Measurements from ENCODE around the gene HYLS1. TPM values are rescaled to one million over a fixed set of nuclear protein-coding genes. Genes with fewer than 3 reads are reported as not detected.
A peak's percentile ranks its signal among the peaks of the same experiment; 100 is the strongest.
"Not testable (repeated sequence)": the region's sequence is repeated elsewhere in the genome, so short reads cannot be mapped to it uniquely, and the experiment has no call there.

HYLS1 gene, protein sequence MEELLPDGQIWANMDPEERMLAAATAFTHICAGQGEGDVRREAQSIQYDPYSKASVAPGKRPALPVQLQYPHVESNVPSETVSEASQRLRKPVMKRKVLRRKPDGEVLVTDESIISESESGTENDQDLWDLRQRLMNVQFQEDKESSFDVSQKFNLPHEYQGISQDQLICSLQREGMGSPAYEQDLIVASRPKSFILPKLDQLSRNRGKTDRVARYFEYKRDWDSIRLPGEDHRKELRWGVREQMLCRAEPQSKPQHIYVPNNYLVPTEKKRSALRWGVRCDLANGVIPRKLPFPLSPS
- total RNA-seq (2021; fragmentation: NEBNext Ultra II Directional; extraction: Animal tissue kit (Norgen Biotek cat#: 25700)) = 10 to 100 TPM in 4 of 6 experiments, 1 to 10 TPM in 2; 5.7 to 13.5 (median 12.7) TPM
- long read RNA-seq, transcript HYLS1-202 (3 exons, 2,061 nt) = major isoform, 9 of 14 reads
- long read RNA-seq, partial matches to known transcripts = 0 of 14 reads
- long read RNA-seq, other reads (novel, unspliced or antisense) = 5 of 14 reads

DNA sequence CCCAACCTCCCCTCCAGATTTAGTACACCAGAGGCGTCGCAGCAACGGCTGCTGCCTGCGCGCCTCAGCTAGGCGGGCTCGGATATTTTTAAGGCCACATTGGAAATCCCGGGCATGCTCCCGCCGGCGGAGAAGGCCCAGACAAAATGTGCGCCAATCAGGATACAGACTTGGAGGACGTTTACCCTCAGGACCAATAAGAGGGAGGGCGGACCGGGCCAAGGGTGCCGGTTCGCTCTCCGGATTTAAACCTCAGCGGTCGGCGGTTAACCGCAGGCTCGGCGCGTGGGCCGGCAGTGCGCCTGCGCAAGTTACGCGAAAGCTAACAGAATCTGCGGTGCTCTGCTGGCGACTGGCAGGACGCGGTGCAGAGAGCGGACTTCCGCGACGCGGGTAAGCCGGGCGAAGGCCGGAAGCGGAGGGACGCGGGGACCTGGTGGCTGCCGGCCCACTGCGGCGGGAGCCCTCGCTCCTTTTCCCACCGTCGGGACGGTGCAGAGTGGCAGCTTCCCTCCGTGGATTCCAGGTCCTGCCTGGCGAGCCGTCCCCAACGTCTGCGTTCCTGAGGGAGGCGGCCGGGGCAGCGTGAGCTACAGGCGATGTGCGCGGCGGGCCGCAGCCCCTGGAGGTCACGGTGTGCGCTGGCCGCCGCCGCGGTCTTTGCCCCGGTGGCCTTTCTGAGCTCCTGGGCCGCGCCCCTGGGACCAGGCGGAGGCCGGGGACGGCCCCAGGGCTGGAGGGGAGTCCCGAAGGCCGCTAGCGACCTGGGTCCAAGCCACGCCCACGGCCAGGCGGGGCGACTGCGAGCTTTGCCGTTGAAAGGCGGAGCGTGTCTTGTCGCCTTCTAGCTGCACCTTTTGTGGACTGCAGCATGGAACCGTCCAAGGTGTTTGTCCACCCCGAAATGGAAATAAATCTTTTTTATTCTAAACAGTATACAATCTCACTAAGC is at the start of gene HYLS1:
TSS of gene HYLS1 (plus strand) at position 296 of the 952 bp plus-strand sequence. CDS start 11,701 bp downstream, outside the sequence.
- Mint-ChIP-seq H3K27me3 (ENCODE audit: insufficient read depth) (no peaks in the 10 kb centered on the region), H3K27ac (peak within 1 kb of the TSS; percentile 95), H3K4me1 (ENCODE audit: low read depth) (peaks cover 41% of the 10 kb centered on the region), H3K9me3 (no peaks in the 10 kb centered on the region), H3K4me3 (peak within 1 kb of the TSS; percentile 89), H3K36me3 (ENCODE audit: low read depth) (peaks cover 13% of the 10 kb centered on the region; the same call in 1 of the 2 replicates)
- peak; percentile 96 for DNase-seq
- TF ChIP-seq, protein P1, sequence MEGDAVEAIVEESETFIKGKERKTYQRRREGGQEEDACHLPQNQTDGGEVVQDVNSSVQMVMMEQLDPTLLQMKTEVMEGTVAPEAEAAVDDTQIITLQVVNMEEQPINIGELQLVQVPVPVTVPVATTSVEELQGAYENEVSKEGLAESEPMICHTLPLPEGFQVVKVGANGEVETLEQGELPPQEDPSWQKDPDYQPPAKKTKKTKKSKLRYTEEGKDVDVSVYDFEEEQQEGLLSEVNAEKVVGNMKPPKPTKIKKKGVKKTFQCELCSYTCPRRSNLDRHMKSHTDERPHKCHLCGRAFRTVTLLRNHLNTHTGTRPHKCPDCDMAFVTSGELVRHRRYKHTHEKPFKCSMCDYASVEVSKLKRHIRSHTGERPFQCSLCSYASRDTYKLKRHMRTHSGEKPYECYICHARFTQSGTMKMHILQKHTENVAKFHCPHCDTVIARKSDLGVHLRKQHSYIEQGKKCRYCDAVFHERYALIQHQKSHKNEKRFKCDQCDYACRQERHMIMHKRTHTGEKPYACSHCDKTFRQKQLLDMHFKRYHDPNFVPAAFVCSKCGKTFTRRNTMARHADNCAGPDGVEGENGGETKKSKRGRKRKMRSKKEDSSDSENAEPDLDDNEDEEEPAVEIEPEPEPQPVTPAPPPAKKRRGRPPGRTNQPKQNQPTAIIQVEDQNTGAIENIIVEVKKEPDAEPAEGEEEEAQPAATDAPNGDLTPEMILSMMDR (IDR thresholded peaks at IDR 0.05) = peak; percentile 51

DNA sequence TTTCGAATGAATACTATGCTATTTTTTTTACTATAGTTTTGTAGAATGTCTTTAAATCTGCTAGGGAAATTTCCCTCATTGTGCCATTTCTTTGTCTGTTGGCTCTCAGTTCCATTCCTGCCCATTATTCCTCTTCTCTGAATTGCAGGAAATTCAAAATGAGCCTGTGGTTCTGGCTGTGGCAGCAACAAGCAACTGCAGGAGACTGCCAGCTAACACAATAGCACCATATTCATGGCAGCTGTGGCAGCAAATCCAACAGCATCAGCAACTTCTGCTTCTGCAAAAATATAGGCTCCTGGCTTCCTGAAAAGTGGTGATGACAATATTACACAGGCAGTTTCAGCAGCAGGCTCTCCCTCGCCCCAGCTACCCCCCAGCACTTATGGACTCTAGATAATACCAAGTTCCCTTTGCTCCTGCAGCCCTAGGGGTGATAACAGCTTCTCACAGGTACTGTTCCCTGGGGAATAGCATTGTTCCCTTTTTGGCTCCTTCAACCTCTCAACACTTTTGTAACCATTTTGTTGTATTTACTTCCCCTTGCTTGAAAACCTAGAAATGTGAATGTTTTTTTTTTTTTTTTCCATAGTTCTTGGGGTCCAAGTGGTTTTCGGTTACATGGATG is 45.0 kb upstream of the HYLS1 start:
- no peak overlapping the region for H3K27ac Mint-ChIP-seq
- H3K9me3 Mint-ChIP-seq = peaks cover 25% of the 10 kb centered on the region
- H3K27me3 Mint-ChIP-seq (ENCODE audit: insufficient read depth) = no peaks in the 10 kb centered on the region
- no peak overlapping the region for H3K4me3 Mint-ChIP-seq
- H3K4me1 Mint-ChIP-seq (ENCODE audit: low read depth) = no peaks in the 10 kb centered on the region
- TF ChIP-seq, protein P1 (IDR thresholded peaks at IDR 0.05) = no peak
- peaks cover 16% of the 10 kb centered on the region for H3K36me3 Mint-ChIP-seq (ENCODE audit: low read depth)
- DNase-seq = no peak

DNA sequence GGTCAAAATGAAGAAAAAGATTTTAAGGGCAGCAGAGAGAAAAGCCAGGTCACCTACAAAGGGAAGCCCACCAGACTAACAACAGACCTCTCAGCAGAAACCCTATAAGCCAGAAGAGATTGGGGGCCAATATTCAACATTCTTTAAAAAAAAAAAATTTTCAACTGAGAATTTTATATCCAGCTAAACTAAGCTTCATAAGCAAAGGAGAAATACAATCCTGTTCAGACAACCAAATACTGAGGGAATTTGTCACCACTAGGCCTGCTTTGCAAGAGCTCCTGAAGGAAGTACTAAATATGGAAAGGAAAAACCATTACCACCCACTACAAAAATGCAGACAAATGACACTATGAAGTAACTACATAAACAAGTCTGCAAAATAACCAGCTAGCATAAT is 41.3 kb upstream of the HYLS1 start:
- Mint-ChIP-seq H3K27ac (no peak overlapping the region), H3K9me3 (peaks cover 28% of the 10 kb centered on the region), H3K4me3 (no peak overlapping the region), H3K36me3 (ENCODE audit: low read depth) (peaks cover 16% of the 10 kb centered on the region), H3K27me3 (ENCODE audit: insufficient read depth) (no peaks in the 10 kb centered on the region), H3K4me1 (ENCODE audit: low read depth) (no peaks in the 10 kb centered on the region)
- DNase-seq = no peak
- TF ChIP-seq, protein P1 (IDR thresholded peaks at IDR 0.05) = no peak

DNA sequence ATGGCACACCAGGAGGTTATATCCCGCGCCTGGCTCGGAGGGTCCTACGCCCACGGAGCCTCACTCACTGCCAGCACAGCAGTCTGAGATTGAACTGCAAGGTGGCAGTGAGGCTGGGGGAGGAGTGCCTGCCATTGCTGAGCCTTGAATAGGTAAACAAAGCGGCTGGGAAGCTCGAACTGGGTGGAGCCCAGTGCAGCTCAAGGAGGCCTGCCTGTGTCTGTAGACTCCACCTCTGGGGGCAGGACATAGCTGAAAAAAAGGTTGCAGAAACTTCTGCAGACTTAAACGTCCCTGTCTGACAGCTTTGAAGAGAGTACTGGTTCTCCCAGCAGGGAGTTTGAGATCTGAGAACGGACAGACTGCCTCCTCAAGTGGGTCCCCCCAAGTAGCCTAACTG is 29.8 kb upstream of the HYLS1 start:
- not testable (repeated sequence) for H3K4me3 Mint-ChIP-seq; H3K27me3 Mint-ChIP-seq (ENCODE audit: insufficient read depth); H3K4me1 Mint-ChIP-seq (ENCODE audit: low read depth); H3K27ac Mint-ChIP-seq; H3K36me3 Mint-ChIP-seq (ENCODE audit: low read depth); DNase-seq
- H3K9me3 Mint-ChIP-seq = peaks cover 20% of the 10 kb centered on the region

DNA sequence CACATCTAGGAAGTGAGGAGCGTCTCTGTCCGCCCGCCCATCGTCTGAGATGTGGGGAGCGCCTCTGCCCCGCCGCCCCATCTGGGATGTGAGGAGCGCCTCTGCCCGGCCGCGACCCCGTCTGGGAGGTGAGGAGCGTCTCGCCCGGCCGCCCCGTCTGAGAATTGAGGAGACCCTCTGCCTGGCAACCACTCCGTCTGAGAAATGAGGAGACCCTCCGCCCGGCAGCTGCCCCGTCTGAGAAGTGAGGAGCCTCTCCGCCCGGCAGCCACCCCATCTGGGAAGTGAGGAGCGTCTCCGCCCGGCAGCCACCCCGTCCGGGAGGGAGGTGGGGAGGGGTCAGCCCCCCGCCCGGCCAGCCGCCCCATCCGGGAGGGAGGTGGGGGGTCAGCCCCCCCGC is 24.7 kb upstream of the HYLS1 start:
- not testable (repeated sequence) for DNase-seq; H3K4me3 Mint-ChIP-seq; H3K36me3 Mint-ChIP-seq (ENCODE audit: low read depth); H3K27ac Mint-ChIP-seq; H3K4me1 Mint-ChIP-seq (ENCODE audit: low read depth); H3K27me3 Mint-ChIP-seq (ENCODE audit: insufficient read depth)
- H3K9me3 Mint-ChIP-seq = peaks cover 25% of the 10 kb centered on the region

DNA sequence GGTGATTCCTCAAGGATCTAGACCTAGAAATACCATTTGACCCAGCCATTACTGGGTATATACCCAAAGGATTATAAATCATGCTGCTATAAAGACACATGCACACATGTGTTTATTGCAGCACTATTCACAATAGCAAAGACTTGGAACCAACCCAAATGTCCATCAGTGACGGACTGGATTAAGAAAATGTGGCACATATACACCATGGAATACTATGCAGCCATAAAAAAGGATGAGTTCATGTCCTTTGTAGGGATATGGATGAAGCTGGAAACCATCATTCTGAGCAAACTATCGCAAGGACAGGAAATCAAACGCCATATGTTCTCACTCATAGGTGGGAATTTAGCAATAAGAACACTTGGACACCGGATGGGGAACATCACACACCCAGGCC is 22.1 kb upstream of the HYLS1 start:
- not testable (repeated sequence) for DNase-seq; H3K4me3 Mint-ChIP-seq; H3K4me1 Mint-ChIP-seq (ENCODE audit: low read depth); H3K36me3 Mint-ChIP-seq (ENCODE audit: low read depth); H3K27ac Mint-ChIP-seq; H3K27me3 Mint-ChIP-seq (ENCODE audit: insufficient read depth)
- H3K9me3 Mint-ChIP-seq = peaks cover 15% of the 10 kb centered on the region; the same call in 1 of the 2 replicates

All from HFFc6 (cell line).